ENCODE measurements around the gene NEK7.

DNA sequence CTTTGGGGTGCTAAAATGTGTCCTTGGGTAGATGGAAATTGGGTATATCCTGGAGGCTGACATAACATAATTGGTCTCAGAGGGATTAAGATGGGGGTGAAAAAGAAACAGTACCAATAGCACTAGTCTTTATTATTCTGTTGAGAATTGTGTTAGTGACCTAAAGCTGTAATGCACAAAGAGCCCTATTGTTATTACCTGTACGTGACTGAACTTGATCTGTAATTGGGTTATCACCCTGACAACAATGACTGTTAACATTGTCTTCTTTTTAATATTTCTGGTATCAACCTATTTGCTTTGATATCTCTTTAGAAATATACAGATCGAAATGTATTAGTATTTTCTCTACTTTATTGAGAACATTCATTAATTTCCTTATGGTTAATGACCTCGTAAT, 147.6 kb downstream of the NEK7 start:
- TF ChIP-seq, protein P1, sequence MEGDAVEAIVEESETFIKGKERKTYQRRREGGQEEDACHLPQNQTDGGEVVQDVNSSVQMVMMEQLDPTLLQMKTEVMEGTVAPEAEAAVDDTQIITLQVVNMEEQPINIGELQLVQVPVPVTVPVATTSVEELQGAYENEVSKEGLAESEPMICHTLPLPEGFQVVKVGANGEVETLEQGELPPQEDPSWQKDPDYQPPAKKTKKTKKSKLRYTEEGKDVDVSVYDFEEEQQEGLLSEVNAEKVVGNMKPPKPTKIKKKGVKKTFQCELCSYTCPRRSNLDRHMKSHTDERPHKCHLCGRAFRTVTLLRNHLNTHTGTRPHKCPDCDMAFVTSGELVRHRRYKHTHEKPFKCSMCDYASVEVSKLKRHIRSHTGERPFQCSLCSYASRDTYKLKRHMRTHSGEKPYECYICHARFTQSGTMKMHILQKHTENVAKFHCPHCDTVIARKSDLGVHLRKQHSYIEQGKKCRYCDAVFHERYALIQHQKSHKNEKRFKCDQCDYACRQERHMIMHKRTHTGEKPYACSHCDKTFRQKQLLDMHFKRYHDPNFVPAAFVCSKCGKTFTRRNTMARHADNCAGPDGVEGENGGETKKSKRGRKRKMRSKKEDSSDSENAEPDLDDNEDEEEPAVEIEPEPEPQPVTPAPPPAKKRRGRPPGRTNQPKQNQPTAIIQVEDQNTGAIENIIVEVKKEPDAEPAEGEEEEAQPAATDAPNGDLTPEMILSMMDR (IDR thresholded peaks at IDR 0.05), result no peak
- no peak for TF ChIP-seq POLR2A (IDR thresholded peaks at IDR 0.05)
- no peak for TF ChIP-seq EP300 (IDR thresholded peaks at IDR 0.05)

Data from suprapubic skin (tissue), 3 donors.